K562 (cell line): Measurements from ENCODE around the gene SLC2A4. TPM values are rescaled to one million over a fixed set of nuclear protein-coding genes. Genes with fewer than 3 reads are reported as not detected.

Experiments used
- ATAC-seq: fragments of 200-7000 bp; cut with Tn5 transposase; 3 replicates; pipeline ENCODE4 v1.9.1; 2020; ENCODE audit warnings: moderate library complexity
- BruUV-seq: library from RNA; stranded (reverse); fragments of 400-500 nt; replicated peaks from 2 replicates; lab custom pipeline; 2021; lab: Mats Ljungman, UMichigan
- CTCF ChIA-PET: fragments of 300-600 bp; formaldehyde crosslinking; extraction: SDS; loops from one replicate; lab custom pipeline; 2021; ENCODE audit warnings: low intra/inter-chr PET ratio; lab: Yijun Ruan, JAX
- POLR2A ChIA-PET: fragments of 300-600, 350-650 bp; sonication (Branson Sonifier 250); formaldehyde crosslinking; extraction: SDS; loops from one replicate; lab custom pipeline; 2021; ENCODE audit warnings: antibody characterized with exemption, inconsistent platforms; lab: Yijun Ruan, JAX
- DNase-seq, 4 experiments: peaks; one replicate each; pipeline versions ENCODE4 v3.0.0 to v3.0.0-alpha.2; 2011 to 2018; ENCODE audit warnings: low spot score in 3 of 4, mixed read lengths in 3 of 4; ENCODE audit errors: extremely low read depth in 1 of 4
- FAIRE-seq: peaks from 2 replicates; lab custom pipeline; 2011; peaks lifted over from hg19 to GRCh38; lab: Jason Lieb, UNC
- H2AFZ ChIP-seq: 2 replicates; pipeline ENCODE4 v1.6.0; 2011; ENCODE audit warnings: low read depth, low read length, control low read depth, inconsistent platforms
- H3K27ac ChIP-seq: fragments of 200-600 bp; 3 replicates; pipeline ENCODE4 v1.8.0; 2011; ENCODE audit warnings: low read depth, mild to moderate bottlenecking, control low read depth, inconsistent platforms, low read length, moderate library complexity, mixed read lengths; ENCODE audit errors: extremely low read depth
- H3K27me3 ChIP-seq, 2 experiments: fragments of 300-600 bp in 1 of 2; 2 replicates in 1 of 2; 3 replicates in 1 of 2; pipeline versions ENCODE4 v1.6.0 to v1.8.0; 2011; ENCODE audit warnings: inconsistent platforms in 2 of 2, low read length in 2 of 2, mild to moderate bottlenecking in 1 of 2, mixed read lengths in 1 of 2, moderate library complexity in 1 of 2; ENCODE audit not compliant: control insufficient read depth in 2 of 2, insufficient read depth in 2 of 2
- H3K36me3 ChIP-seq: fragments of 300-600 bp; 3 replicates; pipeline ENCODE4 v1.8.0; 2011; ENCODE audit warnings: mild to moderate bottlenecking, low read length, inconsistent platforms; ENCODE audit not compliant: control insufficient read depth, insufficient read depth
- H3K4me1 ChIP-seq, 2 experiments: fragments of 200-600 bp in 1 of 2; replicated peaks in 1 of 2; 2 replicates in 1 of 2; 3 replicates in 1 of 2; pipeline versions ENCODE4 v1.5.1 to v1.8.0; 2011; ENCODE audit warnings: inconsistent platforms in 2 of 2, low read length in 2 of 2, mild to moderate bottlenecking in 1 of 2, mixed read lengths in 1 of 2, moderate library complexity in 1 of 2; ENCODE audit not compliant: control insufficient read depth in 2 of 2, insufficient read depth in 2 of 2
- H3K4me2 ChIP-seq: 2 replicates; pipeline ENCODE4 v1.6.1; 2011; ENCODE audit warnings: low read length, control low read depth, inconsistent platforms, mixed read lengths; ENCODE audit not compliant: insufficient read depth
- H3K4me3 ChIP-seq: fragments of 200-600 bp; sonication (generic), shearing (Covaris generic); 2 replicates; pipeline ENCODE4 v1.5.1; 2016; ENCODE audit warnings: control low read depth, inconsistent platforms
- H3K79me2 ChIP-seq: fragments of 200-600 bp; 3 replicates; pipeline ENCODE4 v1.8.0; 2011; ENCODE audit warnings: low read length, inconsistent platforms; ENCODE audit not compliant: control insufficient read depth, insufficient read depth
- H3K9ac ChIP-seq, 2 experiments: 2 replicates each; pipeline versions ENCODE4 v1.6.0 to v1.6.1; 2011; ENCODE audit warnings: low read depth in 2 of 2, low read length in 2 of 2, control low read depth in 1 of 2, inconsistent platforms in 1 of 2, mild to moderate bottlenecking in 1 of 2, mixed read lengths in 1 of 2; ENCODE audit not compliant: insufficient read depth in 1 of 2
- H3K9me1 ChIP-seq: one replicate; pipeline ENCODE4 v1.6.0; 2011; ENCODE audit warnings: inconsistent platforms, mild to moderate bottlenecking, low read length, moderate library complexity; ENCODE audit not compliant: control insufficient read depth, insufficient read depth
- H3K9me3 ChIP-seq: replicated peaks from 2 replicates; pipeline ENCODE4 v1.5.1; 2011; ENCODE audit warnings: low read depth, low read length, inconsistent platforms; ENCODE audit not compliant: control insufficient read depth, insufficient read depth
- H4K20me1 ChIP-seq: replicated peaks from 2 replicates; pipeline ENCODE4 v1.6.1; 2011; ENCODE audit warnings: low read length, inconsistent platforms, mixed read lengths; ENCODE audit not compliant: control insufficient read depth, insufficient read depth
- PML ChIP-seq: IDR thresholded peaks from 2 replicates; pipeline ENCODE4 v1.6.1; 2012; ENCODE audit warnings: low read length, inconsistent platforms
- SAP30 ChIP-seq: fragments of 200-600 bp; sonication (generic); IDR thresholded peaks from 2 replicates; pipeline ENCODE4 v1.6.1; 2012; ENCODE audit warnings: borderline replicate concordance, low read depth, mild to moderate bottlenecking, moderate library complexity, low read length, control low read depth, inconsistent platforms; ENCODE audit not compliant: insufficient read depth, poor library complexity, severe bottlenecking
- WGBS: fragments of 100-300 bp; shearing (Covaris generic); methylation state at CpG from one replicate; pipeline ENCODE4 v1.1.6; 2016; ENCODE audit warnings: low coverage, mixed read lengths; ENCODE audit not compliant: insufficient coverage; ENCODE audit errors: missing lambda C conversion rate; 5-methylcytosine and 5-hydroxymethylcytosine counted together
- in situ Hi-C: fragments of 300-500 bp; cut with MboI; formaldehyde crosslinking; loops from 4 replicates; pipeline ENCODE4 v1.15.0; 2018; ENCODE audit warnings: inconsistent platforms, mixed read lengths
- intact Hi-C: fragments of 100-400 bp; cut with micrococcal nuclease; formaldehyde crosslinking; loops from 2 replicates; pipeline ENCODE4 v1.14.2; 2022
- polyA plus RNA-seq, 8 experiments: library from polyadenylated mRNA; depleted of rRNA in 4 of 8; stranded (reverse) in 5 of 8; unstranded in 3 of 8; fragments of >200 nt; fragmentation: Nextera tagmentation in 2 of 8; fragmentation: Illumina TruSeq in 1 of 8; extraction: Ambion mirVana in 2 of 8; extraction: Trizol in 1 of 8; gene quantifications; 2 replicates each; pipeline versions ENCODE4 v1.2.1 to v1.2.3, GENCODE V29; 2011 to 2014; ENCODE audit warnings: inconsistent platforms in 1 of 8, missing spikeins in 1 of 8
- total RNA-seq, 7 experiments: library from RNA; depleted of rRNA in 6 of 7; stranded (reverse); fragments of >200 nt in 6 of 7; fragmentation: Illumina TruSeq in 2 of 7; extraction: Trizol in 2 of 7; gene quantifications; 2 replicates each; pipeline versions ENCODE4 v1.2.1 to v1.2.3, GENCODE V29; 2011 to 2021; ENCODE audit warnings: low replicate concordance in 1 of 7

SLC2A4 gene
- total and polyA plus RNA-seq, 9 of the 15 experiments (the other 6 are each of a cell fraction or from before 2014, with no cell fraction given): 0.74 to 3.5 (median 1.6) TPM

- peaks cover 37% of the 10 kb centered on the region for H3K79me2 ChIP-seq
- peak; percentile 3; the same call in 2 of the 3 replicates for ATAC-seq
- peak; percentile 55 for FAIRE-seq
Observed at GRCh38 chr17:7313890-7314718, 32.6 kb downstream of the SLC2A4 start.

More at GRCh38 chr17:7313890-7314718, 32.6 kb downstream of the SLC2A4 start:
- H3K4me3 ChIP-seq: peak overlapping the region; percentile 93
- 20% methylated on average over 4 of the region's 9 CpGs for WGBS
- H3K4me2 ChIP-seq: peak overlapping the region; percentile 86
- H3K9ac ChIP-seq: peak overlapping the region; percentile 67 to 94
- no peaks in the 10 kb centered on the region for H3K27me3 ChIP-seq
- no peaks in the 10 kb centered on the region for H3K9me3 ChIP-seq
- peaks cover 31% of the 10 kb centered on the region for H4K20me1 ChIP-seq
- H3K9me1 ChIP-seq: peaks cover 11% of the 10 kb centered on the region
- H3K27ac ChIP-seq: peak overlapping the region; percentile 75
- BruUV-seq: TSS peak; percentile 85
- no peak overlapping the region for H2AFZ ChIP-seq
- TF ChIP-seq PML (0 out of 2 replicates have a peak, but pooled peaks have one; percentile 11), SAP30 (no peak)
- TF ChIP-seq, all 486 proteins: peak for 1
- peak in 1 of 4 experiments; percentile 34 for DNase-seq
- intact Hi-C loops (no loop called here), in situ Hi-C loops (no loop called here)
- POLR2A ChIA-PET: interaction anchor here (0.5 to 2.6 kb wide), 12 partner anchors 11 to 266 kb away, joined by 3 to 21 read pairs (median 4); partner anchors contain the start of genes NEURL4 and SLC2A4
- peaks cover 22 to 35% of the 10 kb centered on the region in 2 experiments for H3K4me1 ChIP-seq
- CTCF ChIA-PET: interaction anchor here (0.8 kb wide), 1 partner anchor 34 kb away, joined by 3 read pairs; no protein-coding TSS in a partner anchor
- peaks cover 80% of the 10 kb centered on the region for H3K36me3 ChIP-seq
